Endometrium (tissue), 2 donors: Measurements from ENCODE around the gene MRPL2.

Experiments
- FAIRE-seq: peaks from 2 replicates; lab custom pipeline; 2012; peaks lifted over from hg19 to GRCh38; lab: Jason Lieb, UNC
- donor health status: control.
- donor health status: control.

The MRPL2 gene

DNA sequence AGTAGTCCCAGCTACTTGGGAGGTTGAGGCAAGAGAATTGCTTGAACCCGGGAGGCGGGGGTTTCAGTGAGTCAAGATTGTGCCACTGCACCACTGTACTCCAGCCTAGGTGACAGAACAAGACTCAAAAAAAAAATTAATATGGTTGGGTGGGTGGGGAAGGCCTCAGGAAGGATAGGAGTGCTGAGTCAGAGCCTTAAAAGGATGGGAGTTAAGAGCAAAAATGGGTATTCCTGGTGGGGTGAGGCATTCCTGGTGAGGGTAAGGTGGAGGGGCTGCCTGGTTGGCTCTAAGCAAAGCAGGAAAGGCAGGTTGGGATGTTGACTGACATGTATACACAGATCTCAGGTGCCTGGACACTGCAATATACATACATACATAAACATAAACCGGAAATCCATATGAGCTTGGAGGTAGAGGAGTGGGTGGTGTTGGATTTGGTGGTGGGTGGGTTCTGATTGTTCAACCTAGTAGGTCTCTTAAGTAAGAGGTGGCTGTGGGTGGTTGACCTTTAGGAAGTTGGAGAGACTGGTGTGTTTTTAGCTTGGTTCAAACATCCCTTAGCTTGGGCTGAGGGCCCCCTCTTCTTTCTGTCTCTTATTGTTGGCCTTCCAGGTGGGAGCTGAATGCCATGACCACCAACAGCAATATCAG is 39.1 kb downstream of the MRPL2 start:
- FAIRE-seq: no peak

DNA sequence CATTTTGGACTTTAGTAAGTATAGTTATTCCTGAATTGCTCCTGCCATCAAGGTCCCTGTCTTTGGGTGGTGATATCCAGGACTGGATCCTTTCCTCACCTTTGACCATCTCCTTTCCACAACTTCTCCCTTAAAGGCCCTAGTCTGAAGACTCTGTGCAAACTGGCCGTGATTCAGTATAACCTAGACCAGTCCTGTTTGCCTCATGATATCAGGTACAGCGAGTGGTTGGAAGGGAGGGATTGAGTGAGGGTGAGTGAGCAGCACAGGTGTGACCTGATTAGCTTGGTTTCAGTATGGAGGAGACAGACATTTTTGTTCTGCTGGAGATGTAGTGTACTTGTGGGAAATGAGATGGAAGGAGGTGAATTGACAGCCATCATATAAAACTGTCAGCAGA is 40.1 kb downstream of the MRPL2 start:
- FAIRE-seq: no peak

DNA sequence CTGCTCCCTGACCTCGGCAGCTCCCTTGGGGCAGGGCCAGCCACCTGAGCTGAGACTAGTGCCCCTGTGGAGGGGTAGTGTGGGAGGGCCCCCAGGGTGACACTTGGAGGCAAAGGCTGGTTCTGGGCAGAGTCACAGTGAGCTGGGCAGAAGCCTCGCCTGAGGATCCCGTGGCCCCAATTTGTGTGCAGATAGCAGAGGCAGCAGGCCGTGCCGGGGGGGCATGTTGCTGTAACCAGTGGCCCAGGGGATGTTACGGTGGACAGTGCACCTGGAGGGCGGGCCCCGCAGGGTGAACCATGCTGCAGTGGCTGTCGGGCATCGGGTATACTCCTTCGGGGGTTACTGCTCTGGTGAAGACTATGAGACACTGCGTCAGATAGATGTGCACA is 42.3 kb downstream of the MRPL2 start:
- FAIRE-seq: no peak

DNA sequence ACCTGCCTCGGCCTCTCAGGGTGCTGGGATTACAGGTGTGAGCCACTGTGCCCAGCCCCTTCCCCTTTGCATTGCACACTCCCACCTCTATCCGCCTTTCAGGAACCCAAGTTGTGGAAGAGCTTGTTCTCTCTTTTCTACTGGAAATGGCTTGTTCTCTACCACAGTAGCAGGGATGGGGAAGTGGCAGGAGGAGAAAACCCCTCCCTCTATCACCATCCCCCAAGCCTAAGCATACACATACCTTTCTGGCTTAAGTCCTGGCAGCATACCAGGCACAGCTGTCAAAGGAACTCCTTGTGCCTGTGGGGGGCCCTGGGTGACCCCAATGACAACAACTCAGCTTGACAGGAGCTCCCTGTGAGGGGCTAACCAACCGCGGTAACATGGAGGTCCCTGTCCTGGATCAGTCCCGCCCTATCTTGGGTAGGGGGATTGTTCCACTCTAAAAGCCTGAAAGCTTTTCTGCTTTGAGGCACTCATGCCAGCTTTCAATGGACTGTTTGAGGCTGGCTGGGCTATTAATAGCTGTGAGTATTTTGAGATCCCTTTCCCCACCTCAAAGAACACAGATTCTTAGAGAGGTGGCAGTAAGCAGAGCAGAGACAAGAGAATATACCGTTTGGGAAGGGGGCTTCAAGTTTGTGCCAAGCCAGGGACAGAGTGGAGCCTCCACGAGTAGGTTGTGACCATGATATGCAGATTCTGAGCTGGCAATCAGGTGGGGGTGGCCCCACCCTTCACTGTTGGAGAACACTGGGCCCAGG is 42.9 kb downstream of the MRPL2 start:
- FAIRE-seq: no peak

DNA sequence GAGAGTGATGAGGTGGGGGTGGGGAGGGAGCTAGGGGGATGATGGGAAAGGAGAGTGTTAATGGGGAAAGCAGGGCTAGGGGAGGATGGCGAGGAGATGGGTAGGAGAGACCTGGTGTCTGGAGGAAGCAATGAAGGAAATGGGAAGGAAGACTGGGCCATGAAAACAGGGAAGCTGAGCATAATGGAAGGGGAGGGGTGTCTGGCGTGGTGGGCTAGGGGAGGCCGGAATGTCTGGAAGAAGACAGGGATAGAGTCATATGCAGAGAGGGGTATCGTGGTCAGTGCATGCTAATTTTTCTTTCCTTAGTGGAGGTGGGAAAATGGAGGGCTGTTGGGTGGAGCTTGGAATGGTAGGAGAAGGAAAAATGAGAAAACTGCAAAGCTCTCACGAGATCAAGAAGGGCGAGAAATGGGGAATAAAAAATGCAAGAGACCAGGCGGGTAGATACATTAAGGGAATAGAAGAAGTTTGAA is 44.8 kb downstream of the MRPL2 start:
- no peak for FAIRE-seq

DNA sequence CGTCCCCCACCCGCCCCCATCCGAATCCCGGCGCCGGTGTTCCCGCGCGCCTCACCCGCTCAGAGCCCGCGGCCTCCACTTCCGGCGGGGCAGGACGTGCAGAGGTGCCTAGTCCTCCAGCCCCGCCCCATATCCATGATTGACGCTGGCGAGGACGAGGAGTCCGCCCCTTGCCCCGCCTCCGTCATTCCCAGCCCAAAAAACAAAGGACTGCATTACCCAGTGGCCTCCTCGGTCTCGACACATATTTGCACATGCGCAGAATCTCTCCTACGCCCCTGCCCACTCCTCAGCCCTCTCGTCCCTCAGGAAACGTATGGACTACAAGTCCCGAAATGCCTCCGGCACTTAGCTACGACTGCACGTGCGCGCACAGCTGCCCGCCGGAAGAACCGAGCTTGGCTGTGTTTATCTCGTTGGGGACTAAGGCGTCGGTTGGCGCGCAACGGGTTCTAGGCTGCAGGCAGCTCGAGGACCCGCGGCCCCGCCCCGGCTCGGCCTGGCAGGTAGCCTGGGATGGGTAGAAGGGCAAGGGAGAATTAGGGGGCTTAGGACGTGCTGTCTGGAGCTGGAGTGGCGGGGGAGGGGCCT is 45.3 kb downstream of the MRPL2 start, which contains the start of the genes KLHDC3 and MEA1:
TSS of gene KLHDC3 (plus strand) at position 407 of the 591 bp plus-strand sequence. CDS start 2,944 bp downstream, outside the sequence.
TSS of gene MEA1 (minus strand) at position 104 of the 591 bp plus-strand sequence. CDS start 133 bp downstream, outside the sequence.
- peak; percentile 97 for FAIRE-seq

DNA sequence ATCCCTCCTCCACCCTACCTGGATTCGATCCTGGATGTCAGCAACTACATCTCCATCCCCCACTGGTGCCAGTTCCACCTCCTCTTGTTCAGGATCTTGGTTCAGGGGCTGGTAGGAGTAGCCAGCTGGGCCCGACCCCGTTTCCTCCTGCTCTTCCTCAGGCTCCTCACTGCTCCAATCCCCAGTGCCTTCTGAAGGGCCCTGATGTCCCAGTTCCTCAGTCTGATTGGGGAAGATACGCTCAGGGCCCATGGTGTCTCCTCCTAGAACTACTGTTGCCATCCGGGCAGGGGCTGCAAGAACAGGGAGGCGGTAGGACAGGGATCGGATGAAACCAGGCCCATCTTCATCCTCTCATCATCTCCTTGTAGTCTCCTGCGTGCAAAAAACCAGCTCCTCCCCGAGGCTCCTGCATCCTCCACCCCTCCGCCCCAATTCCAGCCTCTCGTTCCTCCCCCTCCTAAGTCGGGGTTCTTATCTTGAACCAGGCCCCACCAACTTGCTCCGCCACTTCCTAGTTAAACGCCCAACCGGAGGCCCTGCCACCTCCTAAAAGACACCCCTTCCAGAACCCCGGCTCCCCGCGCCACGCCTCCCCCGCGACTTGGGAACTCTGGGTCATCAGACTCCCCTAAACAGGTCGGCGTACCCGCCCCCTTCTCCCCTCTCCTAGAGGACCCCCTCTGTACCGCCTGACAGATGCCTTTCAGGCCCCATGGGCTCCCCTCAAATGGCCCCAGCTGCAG is 46.0 kb downstream of the MRPL2 start:
- FAIRE-seq: no peak

DNA sequence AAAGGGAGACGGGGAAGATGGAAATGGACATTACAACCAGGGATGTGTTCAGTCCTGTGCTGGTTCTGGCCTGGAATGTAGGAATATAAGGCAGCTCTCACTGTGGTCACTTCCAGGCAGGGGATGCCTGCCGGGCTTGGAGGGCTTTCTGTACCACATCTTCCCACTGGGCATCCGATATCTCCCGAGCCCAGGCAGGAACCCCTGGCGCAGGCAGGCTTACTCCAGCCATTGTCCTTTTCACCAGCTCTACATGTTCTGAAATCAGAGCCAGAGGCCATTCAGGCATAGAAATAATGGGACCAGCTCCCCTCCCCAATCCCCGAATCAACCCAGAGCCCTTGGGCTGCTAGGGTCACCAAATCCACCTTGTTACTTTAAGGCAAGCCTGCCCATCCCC is 46.9 kb downstream of the MRPL2 start:
- no peak for FAIRE-seq

DNA sequence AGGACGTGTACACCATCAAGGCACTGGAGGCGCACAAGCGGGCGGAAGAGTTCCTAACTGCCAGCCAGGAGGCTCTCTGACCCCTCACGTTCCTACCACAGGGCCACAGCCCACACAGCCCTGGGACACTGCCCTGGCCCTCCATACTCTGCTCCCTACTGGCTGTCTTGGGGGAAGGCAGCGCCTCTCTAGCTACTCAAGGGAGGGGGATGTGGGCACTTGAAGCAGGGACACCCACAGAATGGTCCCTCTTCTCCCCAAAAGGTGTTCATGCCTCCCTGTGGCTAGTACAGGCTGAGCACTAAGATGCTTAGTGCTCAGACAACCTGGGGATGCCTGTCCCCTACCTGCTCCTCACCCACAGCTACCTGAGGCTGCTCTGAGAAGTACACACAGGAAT is 48.0 kb downstream of the MRPL2 start:
- FAIRE-seq: no peak

DNA sequence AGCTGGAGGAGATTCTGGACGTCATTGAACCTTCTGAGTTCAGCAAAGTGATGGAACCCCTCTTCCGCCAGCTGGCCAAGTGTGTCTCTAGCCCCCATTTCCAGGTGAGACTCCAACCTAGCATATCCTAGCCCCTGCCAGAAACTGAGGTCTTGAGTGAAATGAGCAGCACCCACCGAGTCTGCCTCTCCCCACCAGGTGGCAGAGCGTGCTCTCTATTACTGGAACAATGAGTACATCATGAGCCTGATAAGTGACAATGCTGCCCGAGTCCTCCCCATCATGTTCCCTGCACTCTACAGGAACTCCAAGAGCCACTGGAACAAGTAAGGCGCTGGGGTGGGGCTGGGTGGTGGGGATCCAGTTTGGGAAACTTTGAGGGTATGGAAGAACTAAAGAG is 50.1 kb downstream of the MRPL2 start:
- no peak for FAIRE-seq

DNA sequence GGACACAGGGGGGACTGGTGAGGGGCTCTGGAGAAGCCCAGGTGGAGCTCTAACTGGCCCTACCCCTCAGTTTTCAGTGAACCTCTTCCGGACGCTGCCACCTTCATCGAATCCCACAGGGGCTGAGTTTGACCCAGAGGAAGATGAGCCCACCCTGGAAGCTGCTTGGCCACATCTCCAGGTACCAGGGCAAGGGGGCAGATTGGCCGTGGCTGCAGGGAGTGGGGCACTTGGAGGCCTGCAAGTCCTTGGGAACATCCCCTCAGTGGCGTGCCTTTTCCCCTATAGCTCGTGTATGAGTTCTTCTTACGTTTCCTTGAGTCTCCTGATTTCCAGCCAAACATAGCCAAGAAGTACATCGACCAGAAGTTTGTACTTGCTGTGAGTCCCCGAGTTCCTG is 52.1 kb downstream of the MRPL2 start:
- FAIRE-seq: no peak

DNA sequence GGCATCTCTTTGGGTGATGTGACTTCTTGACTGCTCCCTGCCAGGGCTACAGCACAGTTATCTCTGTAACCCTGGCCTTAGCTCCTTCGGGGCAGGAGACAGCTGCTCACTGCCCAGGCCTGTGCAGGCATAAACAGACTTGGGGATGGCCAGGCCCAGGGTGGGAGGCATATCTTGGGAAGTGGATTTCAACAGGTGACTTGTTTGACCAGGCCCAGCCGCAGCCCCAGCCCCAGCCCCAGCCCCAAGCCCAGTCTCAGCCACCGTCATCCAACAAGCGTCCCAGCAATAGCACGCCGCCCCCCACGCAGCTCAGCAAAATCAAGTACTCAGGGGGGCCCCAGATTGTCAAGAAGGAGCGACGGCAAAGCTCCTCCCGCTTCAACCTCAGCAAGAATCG is 53.0 kb downstream of the MRPL2 start:
- no peak for FAIRE-seq

DNA sequence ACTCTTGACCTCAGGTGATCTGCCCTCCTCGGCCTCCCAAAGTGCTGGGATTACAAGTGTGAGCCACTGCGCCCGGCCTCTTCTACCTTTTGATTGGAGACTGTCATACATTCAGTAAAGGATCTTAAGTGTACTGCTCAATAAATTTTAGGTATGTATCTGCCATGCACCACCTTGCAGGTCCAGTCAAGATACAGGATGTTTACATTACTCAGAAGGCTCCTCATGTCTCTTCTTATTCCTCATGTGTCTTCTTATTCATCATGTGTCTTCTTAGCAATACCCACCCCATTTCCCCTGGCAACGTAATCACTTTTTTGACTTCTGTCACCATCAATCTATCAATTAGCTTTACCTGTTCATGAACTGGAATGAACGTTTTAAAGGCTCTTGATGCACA is 53.4 kb downstream of the MRPL2 start:
- FAIRE-seq: no peak
